ENCODE results near the gene SMARCB1.

- TF ChIP-seq CTCF (IDR thresholded peaks at IDR 0.05; ENCODE audit: low read depth, low read length), result no peak
- TF ChIP-seq MAX (IDR thresholded peaks at IDR 0.05; ENCODE audit: low read depth, low read length), result no peak
- TF ChIP-seq POLR2A (IDR thresholded peaks at IDR 0.05; ENCODE audit: extremely low read depth, insufficient read length), result no peak
Measured at GRCh38 chr22:23828800-23829680, 42.3 kb downstream of the SMARCB1 start.
